EL (cell line): ENCODE data around the gene PROX1.

Experiments used
- DNase-seq: peaks from one replicate; pipeline ENCODE4 v3.0.0-alpha.2; 2016

PROX1 gene

GRCh38 chr1:213982289-213982671, 5.5 kb upstream of the PROX1 start:
- DNase-seq: no peak

DNA sequence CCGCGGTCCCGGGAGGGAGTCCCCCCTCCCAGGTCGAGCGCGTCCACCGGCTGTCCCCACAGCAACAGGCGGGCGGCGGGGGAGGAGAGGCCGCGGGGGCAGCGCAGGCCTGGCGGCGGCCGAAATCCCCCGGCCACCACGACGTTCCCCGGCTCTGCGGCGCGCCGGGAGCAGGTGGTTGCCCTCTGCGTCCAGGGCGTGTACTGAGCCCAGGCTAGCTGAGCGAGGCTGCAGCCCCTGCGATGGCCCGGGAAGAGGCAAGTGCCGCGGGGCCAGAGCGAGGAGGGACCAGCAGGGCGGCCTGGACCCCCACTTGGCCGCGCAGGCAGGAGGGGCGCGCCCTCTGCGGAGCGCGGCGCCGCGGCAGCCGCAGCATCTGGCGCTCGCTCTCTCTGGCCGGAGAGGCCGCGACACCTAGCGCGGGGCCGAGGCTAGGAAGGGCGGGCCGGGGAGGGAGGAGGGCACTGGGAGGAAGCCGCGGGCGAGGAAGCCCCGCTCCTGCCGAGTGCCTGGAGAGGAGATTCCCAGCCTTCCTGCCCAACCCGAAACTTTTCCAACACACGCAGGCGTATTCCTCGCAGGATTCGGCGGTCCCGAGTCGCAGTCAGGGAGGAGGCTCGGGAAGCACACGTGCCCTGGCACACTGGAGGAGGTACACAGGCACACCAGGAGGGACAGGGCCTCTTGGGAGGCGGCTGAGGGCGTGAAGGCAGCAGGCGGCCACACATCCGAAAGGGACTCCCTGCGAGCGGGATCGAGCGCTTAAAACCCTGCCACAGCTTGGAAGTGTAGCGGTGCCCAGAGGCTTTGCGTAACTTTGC, 4.9 kb upstream of the PROX1 start:
- no peak for DNase-seq

DNA sequence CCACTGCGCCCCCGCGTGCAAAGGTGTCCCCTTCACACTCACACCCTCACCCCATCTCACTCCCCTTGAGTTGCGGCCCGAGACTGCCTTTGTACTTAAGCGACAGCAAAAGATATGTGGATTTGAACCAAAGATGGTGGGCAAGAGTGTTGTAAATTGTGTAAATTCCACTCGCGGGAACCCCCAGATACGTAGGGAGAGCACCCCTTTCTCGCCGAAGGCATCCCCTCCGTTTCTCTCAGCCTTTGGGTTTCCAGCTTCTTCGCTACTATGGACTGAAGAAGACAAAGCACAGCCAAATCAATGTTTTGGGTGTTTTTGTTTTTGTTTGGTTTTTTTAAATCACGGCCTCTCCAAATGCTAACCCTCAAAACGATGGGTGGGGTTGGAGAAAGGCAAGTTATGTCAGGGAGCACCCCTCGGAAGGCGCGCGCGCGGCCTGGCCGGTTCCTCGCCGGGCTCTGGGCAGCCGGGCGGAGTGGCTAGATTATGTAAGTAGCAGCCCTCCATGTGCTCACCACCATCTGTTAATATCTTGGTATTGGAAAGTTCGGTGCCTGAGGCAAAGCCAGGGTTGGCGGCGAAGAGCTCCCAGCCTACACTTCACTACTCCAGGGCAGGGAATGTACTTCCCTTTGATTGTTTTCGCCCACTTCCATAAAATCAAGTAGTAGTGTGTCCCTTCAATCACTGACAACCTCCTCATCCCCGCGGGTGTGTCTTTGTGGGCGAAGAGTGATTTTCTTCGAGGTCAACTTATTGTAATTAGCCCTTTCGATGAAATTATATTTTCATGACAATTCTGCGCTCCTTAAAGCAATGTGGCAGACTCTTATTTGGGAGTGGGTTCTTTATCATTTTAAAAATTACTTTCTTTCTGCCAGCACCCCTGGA, 4.0 kb upstream of the PROX1 start:
- no peak for DNase-seq

GRCh38 chr1:213984387-213985208, 3.2 kb upstream of the PROX1 start:
- DNase-seq: no peak

DNA sequence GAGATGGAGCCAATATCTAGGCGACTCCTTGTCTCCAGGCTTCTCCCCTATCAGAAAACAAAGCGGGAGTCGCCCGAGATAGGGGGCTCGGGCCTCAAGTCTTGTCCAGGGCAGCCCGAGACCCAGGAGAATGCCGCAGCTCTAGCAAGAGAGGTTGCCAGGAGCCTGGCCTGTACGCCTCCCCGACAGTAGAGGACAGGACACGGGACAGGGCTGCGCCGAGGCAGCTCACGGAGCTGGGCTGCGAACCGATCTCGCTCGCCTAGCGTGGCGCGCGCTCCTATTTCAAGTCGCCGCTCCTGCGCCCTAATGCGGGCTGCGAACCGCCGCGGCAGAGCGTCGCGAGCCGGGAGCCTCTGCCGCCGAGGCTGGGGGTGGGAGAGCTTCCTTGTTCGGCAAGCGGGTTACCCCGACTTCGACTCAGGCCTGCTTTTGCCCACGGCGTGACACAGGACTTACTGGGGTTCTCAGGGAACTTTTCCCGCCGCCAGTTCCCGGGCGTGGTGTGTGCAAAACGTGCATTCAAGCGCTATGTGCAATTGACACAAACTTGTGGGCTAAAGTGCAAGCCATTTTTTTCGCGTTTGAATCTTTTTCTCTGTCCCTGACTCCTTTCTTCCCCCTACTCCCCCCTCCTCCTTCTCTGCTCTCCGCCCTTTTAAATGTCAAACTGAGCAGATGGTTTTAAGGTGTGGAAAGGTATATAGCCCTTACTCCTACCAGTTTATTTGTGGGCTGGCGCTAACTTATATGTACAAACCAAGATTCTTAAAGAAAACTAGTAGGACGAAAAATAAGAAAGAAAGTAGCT, 2.4 kb upstream of the PROX1 start:
- no peak for DNase-seq

GRCh38 chr1:213986020-213986924, 1.5 kb upstream of the PROX1 start:
- no peak for DNase-seq

DNA sequence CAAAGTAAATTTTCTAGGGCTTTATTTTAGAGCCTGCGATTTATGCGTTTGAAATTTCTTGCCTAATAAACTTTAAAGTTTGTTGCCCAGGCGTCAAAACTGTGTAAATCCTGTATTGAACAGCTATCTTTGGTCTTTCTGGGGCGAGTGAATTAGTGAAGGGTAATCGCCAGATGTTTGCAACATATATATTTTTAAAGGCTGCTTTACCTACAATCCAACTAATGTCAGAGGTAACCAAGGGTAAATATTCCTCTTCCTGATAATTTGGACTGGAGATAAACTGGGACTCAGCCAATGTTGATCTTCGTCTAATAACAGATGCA, 885 bp upstream of the PROX1 start:
- no peak for DNase-seq

DNA sequence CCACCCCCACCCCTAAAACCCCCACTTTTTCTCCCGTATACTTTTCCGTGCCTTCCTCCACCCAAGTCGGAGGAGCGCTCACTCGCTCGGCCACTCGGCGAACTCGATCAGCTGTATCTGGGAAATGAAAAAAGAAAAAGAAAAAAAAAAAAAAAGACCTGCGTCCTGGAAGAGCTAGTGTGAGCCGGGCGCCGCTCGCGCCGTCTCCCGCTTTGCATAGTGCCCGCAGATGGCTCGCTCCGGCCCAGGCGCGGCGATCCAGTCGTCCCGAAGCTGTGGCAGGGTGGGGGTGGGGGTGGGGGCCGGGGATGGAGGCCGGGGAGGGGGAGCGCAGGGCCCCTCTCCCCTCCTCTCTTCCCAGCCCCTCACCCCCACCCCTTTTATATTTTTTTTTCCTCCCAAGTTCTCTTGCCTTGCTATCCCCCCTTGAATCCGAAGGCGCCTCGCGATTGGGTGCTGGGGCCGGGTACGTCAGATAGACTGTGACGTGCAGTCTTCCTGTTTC, 299 bp upstream of the PROX1 start:
- no peak for DNase-seq

- peak; percentile 33 for DNase-seq
Observed at GRCh38 chr1:213988507-213989001, 781 bp downstream of the PROX1 start.

DNA sequence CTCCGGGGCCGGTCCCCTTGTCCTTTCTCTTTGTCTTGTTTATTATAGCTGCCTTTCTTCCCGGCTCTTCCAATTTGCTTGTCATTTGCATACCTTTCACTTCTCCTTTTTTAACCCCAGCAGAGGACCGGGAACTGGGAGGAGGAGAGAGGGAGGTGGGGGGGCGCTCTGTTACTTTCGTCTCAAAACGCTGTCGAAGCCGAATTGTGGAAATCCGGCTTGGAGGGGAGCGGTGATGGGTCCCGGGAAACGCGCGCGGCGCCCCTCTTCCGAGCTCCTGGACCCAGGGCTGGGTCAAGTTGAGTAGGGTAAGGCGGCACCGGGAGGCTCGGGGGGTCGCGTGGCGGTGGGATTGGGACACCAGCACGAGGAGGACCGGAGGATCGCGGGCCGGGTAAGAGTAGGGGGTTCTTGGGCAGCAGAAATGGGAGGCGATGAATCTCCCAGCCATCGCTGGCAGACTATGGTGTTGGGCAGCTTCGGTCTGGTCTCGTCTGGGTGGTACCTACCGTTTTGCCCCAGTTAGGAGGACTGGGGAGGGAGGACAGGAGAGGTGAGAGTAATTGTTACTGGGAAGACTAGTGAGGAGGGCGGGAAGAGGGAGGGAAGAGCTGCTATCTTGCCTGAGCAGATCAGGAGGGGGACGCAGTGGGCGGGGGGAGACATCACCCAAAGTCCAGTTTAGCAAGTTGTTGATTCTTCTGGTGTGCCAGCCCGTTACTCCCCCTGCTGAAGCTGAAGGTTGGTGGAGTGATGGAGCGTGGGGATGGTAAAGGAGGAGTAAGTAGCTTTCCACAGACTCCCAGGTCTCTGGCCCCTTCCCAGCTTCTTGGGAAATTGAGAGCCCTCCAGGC, 1.5 kb downstream of the PROX1 start:
- peak; percentile 17 for DNase-seq

DNA sequence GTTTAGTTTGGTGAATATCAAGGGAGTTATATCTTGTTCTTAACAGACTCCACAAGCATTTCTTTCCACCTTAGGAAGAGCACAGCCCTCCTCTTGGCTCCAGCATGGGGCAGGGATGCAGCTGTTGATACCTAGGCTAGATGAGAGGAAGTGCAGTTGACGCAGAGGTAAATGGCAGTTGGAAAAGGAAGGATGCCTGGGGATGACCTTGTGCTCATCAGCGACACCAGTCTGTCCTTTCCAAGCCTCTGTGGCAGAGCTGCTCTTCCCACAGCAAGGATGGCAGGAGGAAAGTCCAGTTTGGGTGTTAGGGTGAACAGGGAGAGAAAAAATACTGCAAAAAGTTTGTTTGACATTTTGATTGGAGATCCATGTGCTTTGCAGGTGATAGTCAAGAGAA, 6.2 kb downstream of the PROX1 start:
- no peak for DNase-seq

GRCh38 chr1:213994888-213995287, 7.1 kb downstream of the PROX1 start:
- DNase-seq: no peak

- DNase-seq: no peak
Observed at GRCh38 chr1:213995603-213996002, 7.8 kb downstream of the PROX1 start.

DNA sequence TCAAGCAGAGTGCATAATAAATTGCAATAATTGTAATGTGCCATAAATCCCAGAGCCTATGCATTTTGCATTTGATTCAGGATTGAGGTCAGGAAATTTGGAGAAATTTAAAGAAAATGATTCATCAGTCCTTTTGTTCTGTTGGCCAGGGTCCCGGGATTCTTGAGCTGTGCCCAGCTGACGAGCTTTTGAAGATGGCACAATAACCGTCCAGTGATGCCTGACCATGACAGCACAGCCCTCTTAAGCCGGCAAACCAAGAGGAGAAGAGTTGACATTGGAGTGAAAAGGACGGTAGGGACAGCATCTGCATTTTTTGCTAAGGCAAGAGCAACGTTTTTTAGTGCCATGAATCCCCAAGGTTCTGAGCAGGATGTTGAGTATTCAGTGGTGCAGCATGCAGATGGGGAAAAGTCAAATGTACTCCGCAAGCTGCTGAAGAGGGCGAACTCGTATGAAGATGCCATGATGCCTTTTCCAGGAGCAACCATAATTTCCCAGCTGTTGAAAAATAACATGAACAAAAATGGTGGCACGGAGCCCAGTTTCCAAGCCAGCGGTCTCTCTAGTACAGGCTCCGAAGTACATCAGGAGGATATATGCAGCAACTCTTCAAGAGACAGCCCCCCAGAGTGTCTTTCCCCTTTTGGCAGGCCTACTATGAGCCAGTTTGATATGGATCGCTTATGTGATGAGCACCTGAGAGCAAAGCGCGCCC, 8.7 kb downstream of the PROX1 start:
- DNase-seq: no peak

- DNase-seq: no peak
Observed at GRCh38 chr1:213997038-213997771, 9.4 kb downstream of the PROX1 start.

DNA sequence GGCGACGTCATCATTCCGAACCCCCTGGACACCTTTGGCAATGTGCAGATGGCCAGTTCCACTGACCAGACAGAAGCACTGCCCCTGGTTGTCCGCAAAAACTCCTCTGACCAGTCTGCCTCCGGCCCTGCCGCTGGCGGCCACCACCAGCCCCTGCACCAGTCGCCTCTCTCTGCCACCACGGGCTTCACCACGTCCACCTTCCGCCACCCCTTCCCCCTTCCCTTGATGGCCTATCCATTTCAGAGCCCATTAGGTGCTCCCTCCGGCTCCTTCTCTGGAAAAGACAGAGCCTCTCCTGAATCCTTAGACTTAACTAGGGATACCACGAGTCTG, 10.0 kb downstream of the PROX1 start:
- no peak for DNase-seq

DNA sequence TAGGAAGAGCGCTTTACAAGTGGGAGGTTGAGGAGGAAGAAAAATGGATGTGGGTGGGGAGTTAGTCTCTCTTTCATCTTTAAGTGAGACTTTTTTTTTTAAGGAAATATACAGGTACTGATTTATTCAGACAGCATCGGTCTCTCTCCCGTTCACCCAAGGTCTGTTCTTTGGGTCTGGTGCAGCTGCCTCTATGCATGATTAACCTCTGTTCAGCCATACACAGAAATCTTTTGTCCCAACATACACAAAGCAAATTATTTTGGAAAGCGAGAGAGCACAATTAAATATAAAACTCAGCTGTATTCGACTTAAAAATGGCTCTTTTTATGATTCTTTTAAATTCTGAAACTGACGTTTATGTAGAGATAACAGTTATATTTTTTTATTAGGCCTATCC, 11.0 kb downstream of the PROX1 start:
- DNase-seq: no peak

GRCh38 chr1:213999732-214000131, 12.0 kb downstream of the PROX1 start:
- DNase-seq: no peak

DNA sequence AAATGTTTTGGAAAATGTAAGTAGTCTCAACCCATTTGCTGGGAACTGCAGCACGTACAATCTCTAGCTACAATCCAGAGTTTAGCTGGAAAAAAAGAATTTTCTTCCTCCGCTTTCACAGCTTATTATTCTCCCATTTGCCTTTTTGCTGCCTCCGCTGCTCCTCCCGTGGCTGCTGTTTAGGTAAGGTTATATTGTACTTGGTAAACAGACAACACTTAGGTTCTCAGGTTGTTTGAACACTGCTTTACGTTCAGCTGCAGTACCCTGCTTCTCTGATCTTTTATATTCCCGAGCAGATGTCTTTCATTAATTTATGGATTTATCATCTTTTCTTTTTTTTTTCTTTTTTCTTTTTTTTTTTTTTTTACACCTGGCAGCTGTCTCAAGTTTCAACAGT, 14.3 kb downstream of the PROX1 start:
- no peak for DNase-seq
